ENCODE measurements around the gene CEMIP.

The CEMIP gene

DNA sequence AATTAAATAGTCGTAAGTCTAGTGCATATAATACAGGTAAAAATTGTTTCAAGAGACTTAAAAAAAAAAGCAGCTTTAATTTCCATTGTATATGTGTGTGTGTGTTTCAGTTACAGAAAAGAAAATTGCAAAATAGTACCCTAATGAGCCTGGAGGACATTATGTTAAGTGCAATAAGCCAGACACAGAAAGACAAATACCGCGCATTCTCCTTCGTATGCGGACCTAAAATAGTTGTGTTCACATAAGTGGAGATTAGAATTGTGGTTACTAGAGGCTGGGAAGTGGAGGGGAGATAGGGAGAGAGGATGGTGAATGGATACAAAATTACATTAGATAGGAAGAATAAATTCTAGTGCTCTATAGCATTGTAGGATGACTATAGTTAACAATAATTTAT, 206.8 kb downstream of the CEMIP start:
- H3K4me3 ChIP-seq = no peak overlapping the region
- H3K27ac ChIP-seq = no peak overlapping the region

- Histone ChIP-seq H3K27ac (no peak overlapping the region), H3K4me3 (no peak overlapping the region)
Measured at GRCh38 chr15:80986487-80986886, 207.3 kb downstream of the CEMIP start.

DNA sequence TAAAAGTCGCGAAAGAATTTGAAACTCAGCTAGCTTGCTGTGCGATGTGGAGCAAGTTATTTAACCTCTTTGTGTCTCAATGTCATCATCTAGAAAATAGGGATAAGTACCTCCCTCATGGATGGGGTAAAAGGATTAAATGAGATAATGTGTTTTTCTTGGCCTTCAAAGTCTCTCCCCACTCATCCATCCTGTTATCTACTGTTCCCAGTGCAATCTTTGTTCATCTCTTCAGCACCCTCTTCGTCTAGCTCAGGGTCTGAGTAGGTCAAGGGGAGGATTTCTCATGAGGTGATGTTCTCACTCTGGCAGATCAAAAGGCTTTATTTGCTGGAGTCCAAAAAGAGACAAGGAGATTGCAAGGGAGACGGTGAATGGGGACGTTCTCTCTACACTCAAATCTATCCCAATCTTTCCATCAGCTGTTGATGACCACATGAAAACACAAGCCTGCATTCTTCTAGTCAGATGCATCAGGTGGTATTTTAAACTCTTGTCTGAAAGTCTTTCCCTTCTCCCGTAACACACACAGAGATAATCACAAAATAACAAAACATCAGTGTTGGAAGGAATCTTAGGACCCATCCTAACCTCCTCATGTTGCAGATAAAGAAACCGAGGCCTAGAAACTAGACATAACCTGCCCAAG, 209.1 kb downstream of the CEMIP start:
- Histone ChIP-seq H3K4me3 (peak overlapping the region in 6 of 7 experiments; percentile 54 to 92 (median 74)), H3K27ac (peak overlapping the region in 4 of 21 experiments; percentile 87 to 92 (median 90))

DNA sequence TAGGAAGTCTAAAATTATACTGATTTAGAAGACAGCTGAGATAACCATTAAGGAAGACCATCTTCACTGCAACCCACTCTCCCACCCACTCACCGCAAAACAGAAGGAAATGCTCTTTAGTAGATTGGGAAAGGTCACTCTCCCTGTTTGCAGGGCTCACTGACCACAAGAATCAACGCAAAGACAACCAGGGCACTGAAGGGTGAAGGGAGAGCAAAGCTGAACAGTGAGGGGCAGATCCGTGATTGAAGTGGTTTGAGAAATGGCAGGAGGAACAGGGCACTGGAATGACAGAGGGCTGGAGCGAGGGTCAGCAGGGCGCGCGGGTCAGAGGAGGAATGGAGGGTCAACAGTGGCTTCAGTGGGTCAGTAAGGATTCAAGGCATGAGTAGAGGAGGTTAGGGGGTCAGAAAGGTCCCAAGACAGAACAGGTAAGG, 209.9 kb downstream of the CEMIP start:
- Histone ChIP-seq H3K27ac (peak overlapping the region; percentile 66 to 94 (median 90)), H3K4me3 (peak overlapping the region; percentile 54 to 92 (median 75))

- peak within 1 kb of the TSS; percentile 54 to 92 (median 75) for H3K4me3 ChIP-seq
- peak within 1 kb of the TSS; percentile 66 to 94 (median 90) for H3K27ac ChIP-seq
Measured at GRCh38 chr15:80989518-80990478, 210.6 kb downstream of the CEMIP start, which contains the start of gene MESD. Gene MESD, minus strand, starts transcription at chr15:80989819. Its CDS starts 28 bp downstream, at chr15:80989791.

DNA sequence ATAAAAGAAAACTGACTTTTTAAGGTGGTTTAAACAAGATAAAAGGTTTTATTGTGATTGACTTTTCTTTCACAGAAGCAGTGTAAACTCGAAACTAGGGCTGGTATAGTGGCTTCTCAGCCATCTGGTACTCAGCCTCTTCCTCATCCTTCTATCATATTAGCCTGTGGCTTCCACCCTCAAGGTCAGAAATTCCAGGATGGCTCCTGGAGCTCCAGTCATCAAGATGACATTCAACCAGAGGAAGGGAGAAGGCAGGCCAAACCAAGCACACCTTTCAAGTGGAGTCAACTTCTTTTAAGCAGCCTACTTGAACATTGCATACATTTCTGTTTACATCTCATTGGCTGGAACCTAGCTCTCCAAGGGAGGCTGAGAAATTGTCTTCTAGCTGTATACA, 211.8 kb downstream of the CEMIP start:
- peak overlapping the region in 16 of 21 experiments; percentile 7 to 92 (median 84) for H3K27ac ChIP-seq
- no peak overlapping the region for H3K4me3 ChIP-seq

DNA sequence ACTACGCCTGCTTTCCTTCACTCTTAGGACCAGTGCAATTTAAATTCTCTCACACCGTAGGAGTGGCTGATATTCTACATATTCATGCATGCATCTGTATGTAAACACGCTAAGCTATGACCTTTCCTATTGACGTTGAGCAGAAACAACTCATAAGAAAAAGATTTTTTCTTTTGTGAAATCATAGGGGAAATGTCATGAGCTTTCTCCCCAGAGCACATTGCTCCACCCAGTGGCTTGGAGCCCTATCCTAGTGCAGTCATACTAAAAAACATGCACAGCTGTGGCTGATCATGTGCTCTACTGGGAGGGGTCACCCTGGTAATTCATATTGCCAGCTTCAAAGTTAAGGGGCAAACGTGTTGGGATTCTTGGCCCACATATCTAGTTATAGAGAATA, 212.3 kb downstream of the CEMIP start:
- peak overlapping the region in 16 of 21 experiments; percentile 7 to 92 (median 84) for H3K27ac ChIP-seq
- H3K4me3 ChIP-seq = no peak overlapping the region

DNA sequence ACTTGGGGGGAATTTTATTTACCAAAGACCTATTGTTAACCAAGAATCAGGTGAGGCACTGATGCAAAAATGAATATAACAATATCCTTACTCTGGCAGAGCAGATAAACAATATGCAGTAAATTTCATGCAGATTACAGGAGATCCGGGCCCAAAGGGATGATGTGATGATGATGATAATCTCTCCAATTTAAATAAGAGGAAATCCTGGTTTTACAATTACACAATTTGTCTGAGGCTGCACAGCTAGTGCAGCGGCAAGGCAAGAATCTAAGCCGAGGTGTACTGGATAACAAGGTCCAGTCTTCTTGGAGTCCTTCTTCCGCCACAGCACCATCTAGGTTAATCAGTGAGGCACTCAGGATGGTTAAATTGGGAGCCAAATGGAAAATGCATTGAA, 212.8 kb downstream of the CEMIP start:
- Histone ChIP-seq H3K4me3 (no peak overlapping the region), H3K27ac (peak overlapping the region in 9 of 21 experiments; percentile 3 to 92 (median 42))

DNA sequence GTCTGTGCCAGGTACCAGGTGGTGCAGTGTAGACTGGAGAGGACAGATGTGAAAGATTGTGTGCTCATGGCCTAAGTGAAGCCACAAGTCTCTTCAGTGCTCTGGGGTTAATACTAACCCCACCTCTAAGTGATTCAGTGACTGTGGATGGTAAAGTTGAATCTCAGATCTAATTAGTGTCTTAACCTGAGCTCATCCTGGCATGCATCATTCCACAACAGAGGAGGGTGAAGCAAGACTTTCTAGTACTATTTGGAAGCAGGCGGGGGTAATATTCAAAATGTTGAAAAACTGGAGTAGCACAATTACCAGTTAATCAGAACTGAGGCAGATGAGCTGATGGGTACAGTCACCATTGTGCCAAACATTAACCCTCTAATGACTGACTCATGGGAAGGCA, 213.3 kb downstream of the CEMIP start:
- H3K27ac ChIP-seq = peak overlapping the region in 7 of 21 experiments; percentile 3 to 92 (median 35)
- H3K4me3 ChIP-seq = no peak overlapping the region

DNA sequence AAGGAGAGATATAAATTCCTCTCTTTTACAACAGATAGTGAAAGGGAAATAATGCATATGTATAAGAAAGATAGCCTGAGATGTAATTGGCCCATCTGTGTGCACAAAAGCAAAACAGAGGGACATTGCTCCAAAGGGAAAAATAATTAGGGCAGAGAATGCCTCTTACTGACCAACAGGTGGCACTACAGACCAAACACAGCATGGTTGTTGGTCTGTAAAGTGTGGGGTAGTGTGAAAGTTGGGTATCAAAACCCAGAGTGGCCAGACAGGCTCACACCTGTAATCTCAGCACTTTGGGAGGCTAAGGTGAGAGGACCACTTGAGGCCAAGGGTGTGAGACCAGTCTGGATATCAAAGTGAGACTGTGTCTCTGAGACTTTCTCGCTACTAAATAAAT, 217.1 kb downstream of the CEMIP start:
- Histone ChIP-seq H3K27ac (no peak overlapping the region), H3K4me3 (no peak overlapping the region)

DNA sequence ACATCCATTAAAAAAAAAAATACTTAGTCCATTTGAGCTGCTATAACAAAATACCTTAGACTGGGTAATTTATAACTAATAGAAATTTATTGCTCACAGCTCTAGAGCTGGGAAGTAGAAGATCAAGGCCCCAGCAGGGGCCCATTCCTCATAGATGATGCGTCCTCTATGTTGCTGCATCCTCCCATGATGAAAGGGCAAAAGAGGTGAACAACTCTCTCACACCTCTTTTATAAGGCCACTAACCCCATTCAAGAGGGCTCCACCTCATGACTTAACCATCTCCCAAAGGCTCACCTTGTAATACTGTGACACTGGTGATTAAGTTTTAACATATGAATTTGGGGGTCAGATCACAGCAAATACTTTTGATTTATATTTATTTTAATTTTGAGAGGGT, 218.5 kb downstream of the CEMIP start:
- Histone ChIP-seq H3K27ac (no peak overlapping the region), H3K4me3 (no peak overlapping the region)

- Histone ChIP-seq H3K27ac (peak overlapping the region in 2 of 21 experiments; percentile 2 to 39), H3K4me3 (no peak overlapping the region)
Measured at GRCh38 chr15:80998251-80998650, 219.1 kb downstream of the CEMIP start.

- Histone ChIP-seq H3K27ac (peak overlapping the region in 19 of 21 experiments; percentile 55 to 100 (median 98)), H3K4me3 (peak overlapping the region; percentile 77 to 88 (median 82))
Measured at GRCh38 chr15:80999623-81000036, 220.5 kb downstream of the CEMIP start.

GRCh38 chr15:81000144-81000623, 221.0 kb downstream of the CEMIP start:
- Histone ChIP-seq H3K4me3 (peak overlapping the region; percentile 77 to 88 (median 82)), H3K27ac (peak overlapping the region; percentile 92 to 100 (median 98))

GRCh38 chr15:81000624-81001151, 221.5 kb downstream of the CEMIP start, which contains the start of gene TLNRD1:
Gene TLNRD1, plus strand, starts transcription at chr15:81000923. Its CDS starts 1,349 bp downstream, at chr15:81002272.
- peak within 1 kb of the TSS; percentile 92 to 100 (median 98) for H3K27ac ChIP-seq

More at GRCh38 chr15:81000624-81001151, 221.5 kb downstream of the CEMIP start, which contains the start of gene TLNRD1:
- H3K4me3 ChIP-seq = peak within 1 kb of the TSS; percentile 77 to 88 (median 82)

All from skin epidermis (tissue), 12 donors.